ENCODE measurements around the gene ABHD4.
A peak's percentile ranks its signal among the peaks of the same experiment; 100 is the strongest.
"Not testable (repeated sequence)": the region's sequence is repeated elsewhere in the genome, so short reads cannot be mapped to it uniquely, and the experiment has no call there.

Gene ABHD4

GRCh38 chr14:22613736-22614239 is 15.7 kb downstream of the ABHD4 start:
- no peak for DNase-seq (ENCODE audit: low read depth)
- H3K4me3 ChIP-seq (ENCODE audit: low read depth, low read length): no peak overlapping the region

- peak; percentile 95 for DNase-seq (ENCODE audit: low read depth)
- no peak overlapping the region for H3K4me3 ChIP-seq (ENCODE audit: low read depth, low read length)
Measured at GRCh38 chr14:22614240-22614799, 16.2 kb downstream of the ABHD4 start.

- DNase-seq (ENCODE audit: low read depth); H3K4me3 ChIP-seq (ENCODE audit: low read depth, low read length): not testable (repeated sequence)
Measured at GRCh38 chr14:22615765-22616164, 17.7 kb downstream of the ABHD4 start.

DNA sequence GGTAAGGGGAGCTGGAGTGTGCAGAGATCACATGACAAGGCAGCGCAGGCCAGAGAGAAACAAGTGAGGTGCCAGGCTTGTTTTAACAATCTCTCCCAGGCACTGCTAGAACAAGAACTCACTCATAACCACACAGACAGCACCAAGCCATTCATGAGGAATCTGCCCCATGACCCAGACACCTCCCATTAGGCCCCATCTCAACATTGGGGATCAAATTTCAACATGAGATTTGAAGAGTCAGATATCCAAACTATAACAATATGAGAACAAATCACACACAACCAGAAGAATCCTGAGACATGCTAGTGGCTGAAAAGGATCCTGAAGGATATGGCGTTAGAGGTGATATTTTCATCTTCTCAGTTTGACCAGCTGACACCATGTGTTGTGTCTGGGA is 24.2 kb downstream of the ABHD4 start:
- DNase-seq (ENCODE audit: low read depth): peak; percentile 69
- no peak overlapping the region for H3K4me3 ChIP-seq (ENCODE audit: low read depth, low read length)

- H3K4me3 ChIP-seq (ENCODE audit: low read depth, low read length): no peak overlapping the region
- DNase-seq (ENCODE audit: low read depth): no peak
Measured at GRCh38 chr14:22623047-22623446, 24.9 kb downstream of the ABHD4 start.

- no peak for DNase-seq (ENCODE audit: low read depth)
- H3K4me3 ChIP-seq (ENCODE audit: low read depth, low read length): no peak overlapping the region
Measured at GRCh38 chr14:22626590-22626989, 28.5 kb downstream of the ABHD4 start.

DNA sequence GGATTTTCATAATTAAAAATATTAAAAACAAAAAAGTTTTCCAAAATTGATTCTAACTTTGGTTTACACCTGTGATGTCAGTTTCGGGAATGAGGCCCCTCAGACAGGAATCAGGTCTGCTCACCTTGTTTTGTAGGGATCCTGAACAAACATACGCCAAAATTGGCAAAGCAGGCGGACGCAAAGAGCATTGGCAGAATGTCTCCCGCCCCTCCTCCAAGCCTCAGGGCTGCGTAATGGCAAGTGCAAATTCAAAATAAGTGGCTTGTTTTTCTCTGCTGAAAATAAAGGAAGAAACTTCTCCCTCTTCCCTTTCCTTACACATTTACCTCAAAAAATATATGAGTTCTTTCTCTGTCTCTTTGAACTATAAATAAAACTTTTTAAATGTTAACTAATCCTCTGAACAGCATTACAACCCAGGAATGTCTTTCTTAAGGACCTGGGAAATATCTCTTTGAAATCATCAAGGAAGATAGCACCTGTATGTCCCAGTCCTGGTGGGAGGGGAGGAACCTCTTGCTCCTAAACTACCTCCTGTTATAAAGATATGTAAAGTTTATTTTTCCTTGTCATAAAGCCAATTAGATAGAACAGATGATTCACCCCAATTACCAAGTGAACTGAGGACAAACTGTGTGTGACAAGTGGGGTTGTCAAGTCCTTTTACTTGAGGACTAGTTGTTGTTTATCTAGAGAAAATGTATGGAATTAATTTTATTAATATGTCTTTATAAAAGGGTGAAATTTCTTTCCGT is 29.6 kb downstream of the ABHD4 start:
- H3K4me3 ChIP-seq (ENCODE audit: low read depth, low read length): no peak overlapping the region
- no peak for DNase-seq (ENCODE audit: low read depth)

DNA sequence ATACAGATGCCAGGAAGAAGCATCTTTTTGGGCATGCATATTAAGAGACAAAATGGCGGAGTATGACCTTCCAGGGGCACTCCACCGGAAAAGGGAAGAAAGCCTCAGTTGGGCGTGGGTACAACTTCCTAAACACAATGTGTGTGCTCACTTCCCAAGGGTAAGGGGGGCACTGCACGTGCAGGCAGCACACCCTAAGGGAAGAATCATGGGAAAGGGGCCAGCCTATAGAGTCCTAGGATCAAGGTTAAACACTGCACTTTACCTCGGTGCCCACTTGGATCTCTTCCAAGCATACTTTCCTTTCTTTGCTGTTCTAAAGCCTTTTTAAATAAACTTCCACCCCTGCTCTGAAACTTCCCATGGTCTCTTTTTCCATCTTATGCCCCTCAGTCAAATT is 31.3 kb downstream of the ABHD4 start:
- no peak overlapping the region for H3K4me3 ChIP-seq (ENCODE audit: low read depth, low read length)
- no peak for DNase-seq (ENCODE audit: low read depth)

GRCh38 chr14:22630066-22630465 is 32.0 kb downstream of the ABHD4 start:
- no peak overlapping the region for H3K4me3 ChIP-seq (ENCODE audit: low read depth, low read length)
- DNase-seq (ENCODE audit: low read depth): no peak

DNA sequence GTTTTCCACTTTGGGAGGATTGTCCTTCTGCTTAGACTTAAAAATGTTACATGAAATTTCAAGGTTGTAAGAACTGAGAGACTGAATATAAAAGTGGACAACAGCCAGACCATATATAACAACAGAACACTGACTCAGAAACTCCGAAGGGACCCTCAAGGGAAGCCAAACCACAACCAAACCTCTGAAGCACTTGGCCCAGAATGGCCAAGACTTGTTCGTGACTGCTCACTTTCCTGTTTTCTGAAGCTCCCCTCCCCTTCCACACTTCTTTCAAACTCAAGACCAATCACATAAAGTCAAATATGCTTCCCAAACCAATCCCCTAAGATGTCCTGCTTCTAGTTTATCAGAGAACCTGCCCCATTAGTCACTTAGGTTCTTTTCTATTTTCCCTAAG is 32.4 kb downstream of the ABHD4 start:
- H3K4me3 ChIP-seq (ENCODE audit: low read depth, low read length): no peak overlapping the region
- peak; percentile 94 for DNase-seq (ENCODE audit: low read depth)

DNA sequence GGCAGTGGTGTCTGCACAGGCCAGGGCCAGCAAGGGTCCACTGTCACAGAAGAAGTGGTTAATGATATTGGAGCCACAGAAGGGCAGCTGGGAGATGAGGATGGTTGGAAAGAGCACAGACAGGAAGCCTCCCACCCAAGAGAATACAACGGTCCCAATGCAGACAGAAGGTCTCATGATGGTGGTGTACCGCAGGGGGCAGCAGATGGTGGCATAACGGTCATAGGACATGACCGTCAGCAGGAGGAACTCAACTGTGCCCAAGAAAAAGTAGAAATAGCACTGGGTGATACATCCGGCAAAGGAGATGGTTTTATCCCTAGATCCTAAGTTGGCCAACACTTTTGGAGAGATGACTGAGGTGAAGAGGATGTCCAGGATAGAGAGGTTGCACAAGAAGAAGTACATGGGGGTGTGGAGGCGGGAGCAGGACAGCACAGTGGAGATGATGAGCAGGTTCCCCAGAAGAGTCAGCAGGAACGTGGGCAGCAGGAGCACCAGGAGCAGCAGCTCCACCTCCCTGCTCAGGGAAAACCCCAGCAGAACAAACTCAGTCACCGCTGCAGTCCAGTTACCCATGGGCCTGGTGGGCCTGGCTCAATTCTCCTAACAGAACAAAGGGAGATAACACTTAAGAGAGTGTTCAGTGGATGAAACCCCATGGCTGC is 36.3 kb downstream of the ABHD4 start:
- H3K4me3 ChIP-seq (ENCODE audit: low read depth, low read length): no peak overlapping the region
- DNase-seq (ENCODE audit: low read depth): no peak

DNA sequence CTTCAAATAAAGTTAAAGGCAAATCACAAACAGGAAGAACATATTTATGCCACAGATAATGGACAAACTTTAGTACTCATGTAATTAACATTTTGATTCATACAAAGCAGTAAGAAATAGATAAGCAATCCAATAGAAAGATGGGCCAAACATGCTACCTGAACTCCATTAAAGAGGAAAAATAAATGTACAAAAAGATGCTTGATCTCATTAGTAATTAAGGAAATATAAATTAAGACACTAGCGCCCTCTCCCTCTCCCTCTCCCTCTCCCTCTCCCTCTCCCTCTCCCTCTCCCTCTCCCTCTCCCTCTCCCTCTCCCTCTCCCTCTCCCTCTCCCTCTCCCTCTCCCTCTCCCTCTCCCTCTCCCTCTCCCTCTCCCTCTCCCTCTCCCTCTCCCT is 37.9 kb downstream of the ABHD4 start:
- DNase-seq (ENCODE audit: low read depth); H3K4me3 ChIP-seq (ENCODE audit: low read depth, low read length): not testable (repeated sequence)

DNA sequence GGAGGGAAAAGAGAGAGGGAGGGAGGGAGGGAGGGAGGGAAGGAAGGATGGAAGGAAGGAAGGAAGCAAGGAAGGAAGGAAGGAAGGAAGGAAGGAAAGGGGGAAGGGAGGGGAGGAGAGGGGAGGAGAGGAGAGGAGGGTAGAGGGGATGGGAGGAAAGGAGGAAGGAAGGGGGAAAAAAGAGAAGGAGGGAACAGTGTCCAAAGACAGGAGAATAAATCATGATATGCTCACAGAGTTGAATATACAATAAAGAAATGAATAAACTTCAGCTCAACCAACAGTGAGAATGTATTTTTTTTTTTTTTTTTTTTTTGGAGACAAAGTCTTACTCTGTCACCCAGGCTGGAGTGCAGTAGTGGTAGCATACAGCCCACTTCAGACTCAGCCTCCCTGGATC is 42.1 kb downstream of the ABHD4 start:
- no peak overlapping the region for H3K4me3 ChIP-seq (ENCODE audit: low read depth, low read length)
- no peak for DNase-seq (ENCODE audit: low read depth)

- DNase-seq (ENCODE audit: low read depth): no peak
- H3K4me3 ChIP-seq (ENCODE audit: low read depth, low read length): no peak overlapping the region
Measured at GRCh38 chr14:22641846-22642245, 43.7 kb downstream of the ABHD4 start.

- no peak within 1 kb of the TSS for H3K4me3 ChIP-seq (ENCODE audit: low read depth, low read length)
- no peak for DNase-seq (ENCODE audit: low read depth)
Measured at GRCh38 chr14:22644305-22644635, 46.2 kb downstream of the ABHD4 start, which contains the start of gene OR6J1. TSS of gene OR6J1 (minus strand) at chr14:22644352. CDS start at chr14:22634811, 9,541 bp downstream.

DNA sequence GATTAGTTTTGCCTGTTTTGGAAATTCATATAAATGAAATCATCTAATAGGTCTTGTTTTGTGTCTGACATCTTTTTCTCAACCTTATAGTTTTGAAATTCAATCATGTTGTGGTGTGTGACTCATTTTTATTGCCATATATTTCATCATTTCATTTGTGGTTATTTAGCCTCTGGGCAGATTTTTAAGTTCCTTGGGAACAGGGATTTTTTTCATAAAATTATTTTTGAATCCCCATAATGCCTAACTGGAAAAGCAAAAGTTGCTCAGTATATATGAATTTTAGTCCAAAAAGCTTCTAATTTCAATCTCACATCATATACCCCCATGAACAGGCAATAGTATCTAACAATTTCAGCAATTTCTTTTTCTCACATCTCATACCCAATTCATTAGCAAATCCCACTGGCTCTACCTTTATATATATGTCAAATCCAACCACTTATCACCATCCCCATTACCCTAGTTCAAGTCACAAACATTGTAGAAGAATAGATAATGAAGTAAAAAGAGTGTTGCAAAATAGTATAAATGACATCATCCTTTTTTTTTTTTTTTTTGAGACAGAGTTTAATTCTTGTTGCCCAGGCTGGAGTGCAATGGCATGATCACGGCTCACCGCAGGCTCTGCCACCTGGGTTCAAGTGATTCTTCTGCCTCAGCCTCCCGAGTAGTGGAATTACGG is 48.6 kb downstream of the ABHD4 start:
- no peak overlapping the region for H3K4me3 ChIP-seq (ENCODE audit: low read depth, low read length)
- no peak for DNase-seq (ENCODE audit: low read depth)

DNA sequence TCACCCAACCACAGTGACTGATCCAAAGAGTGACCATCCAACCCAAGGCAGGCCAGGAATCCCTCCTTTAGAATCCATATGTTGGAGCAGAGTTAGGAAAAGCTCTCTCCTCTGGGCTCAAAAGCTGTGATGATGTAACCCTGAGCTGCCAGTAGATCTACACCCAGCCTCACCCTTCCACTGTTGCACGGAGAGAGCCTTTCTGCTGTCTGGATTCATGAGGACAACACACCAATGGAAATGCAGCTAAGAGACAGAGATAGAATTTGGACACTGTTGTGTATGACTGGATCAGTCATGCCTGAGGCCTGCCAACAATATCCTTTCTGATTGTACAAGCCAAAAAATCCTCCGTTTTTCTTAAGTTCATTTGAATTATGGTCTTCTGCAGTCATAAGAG is 50.4 kb downstream of the ABHD4 start:
- no peak for DNase-seq (ENCODE audit: low read depth)
- no peak overlapping the region for H3K4me3 ChIP-seq (ENCODE audit: low read depth, low read length)

- DNase-seq (ENCODE audit: low read depth): no peak
- H3K4me3 ChIP-seq (ENCODE audit: low read depth, low read length): no peak overlapping the region
Measured at GRCh38 chr14:22650046-22650739, 52.1 kb downstream of the ABHD4 start.

DNA sequence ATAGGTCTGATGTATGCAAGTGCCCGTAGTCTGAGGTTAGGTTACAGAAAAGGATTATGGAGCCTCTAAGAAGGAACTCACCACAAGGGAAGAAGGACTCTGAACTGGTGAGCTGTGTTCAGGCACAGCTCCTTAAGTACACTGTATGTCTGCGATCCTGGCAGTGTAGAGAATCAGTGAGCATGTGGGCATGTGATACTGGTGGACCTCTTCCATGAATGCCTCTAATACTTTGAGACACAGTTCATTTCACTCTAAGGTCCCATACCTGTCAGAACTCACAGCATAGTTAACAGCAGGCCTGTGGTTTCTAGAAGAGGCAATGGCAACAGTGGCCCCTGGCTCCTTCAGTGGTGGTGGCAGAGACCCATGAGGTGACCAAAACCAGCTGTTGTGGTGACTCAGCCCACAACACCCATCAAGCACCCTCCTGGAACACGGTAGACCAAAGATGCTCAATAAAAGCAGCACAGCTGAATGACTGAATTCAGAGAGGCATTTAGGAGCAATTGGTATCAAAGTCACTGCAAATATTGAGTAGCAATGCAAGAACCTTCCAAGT is 52.9 kb downstream of the ABHD4 start:
- peak; percentile 51 for DNase-seq (ENCODE audit: low read depth)
- H3K4me3 ChIP-seq (ENCODE audit: low read depth, low read length): no peak overlapping the region
